NT2/D1 (cell line): Measurements from ENCODE around the gene GAR1.
A peak's percentile ranks its signal among the peaks of the same experiment; 100 is the strongest.

Experiments used
- DNase-seq: peaks from one replicate; pipeline ENCODE4 v3.0.0-alpha.2; 2011; ENCODE audit warnings: low read depth, low spot score
- H3K27me3 ChIP-seq: 2 replicates; pipeline ENCODE4 v1.6.0; 2011; ENCODE audit warnings: mild to moderate bottlenecking; ENCODE audit not compliant: insufficient read length, insufficient read depth
- H3K36me3 ChIP-seq: 2 replicates; pipeline ENCODE4 v1.6.1; 2011; ENCODE audit warnings: mild to moderate bottlenecking, low read length, mixed read lengths; ENCODE audit not compliant: insufficient read depth, insufficient read length
- H3K4me1 ChIP-seq: 2 replicates; pipeline ENCODE4 v1.5.1; 2011; ENCODE audit not compliant: insufficient read depth, insufficient read length
- H3K4me3 ChIP-seq: 2 replicates; pipeline ENCODE4 v1.5.1; 2011; ENCODE audit warnings: low read depth; ENCODE audit not compliant: insufficient read length
- H3K9ac ChIP-seq: 2 replicates; pipeline ENCODE4 v1.6.0; 2011; ENCODE audit warnings: low read depth; ENCODE audit not compliant: insufficient read length
- H3K9me3 ChIP-seq: 2 replicates; pipeline ENCODE4 v1.5.1; 2011; ENCODE audit warnings: mild to moderate bottlenecking, low read length; ENCODE audit not compliant: insufficient read depth
- SUZ12 ChIP-seq: IDR thresholded peaks from 2 replicates; pipeline ENCODE4 v1.6.1; 2011; ENCODE audit not compliant: insufficient read length, insufficient read depth; ENCODE audit errors: extremely low read depth
- YY1 ChIP-seq: IDR thresholded peaks from 2 replicates; pipeline ENCODE4 v1.6.1; 2011; ENCODE audit not compliant: insufficient read length, insufficient read depth
- ZNF274 ChIP-seq: IDR thresholded peaks from 2 replicates; pipeline ENCODE4 v1.6.1; 2011; ENCODE audit warnings: mild to moderate bottlenecking, low read depth, low read length

Gene GAR1

GRCh38 chr4:109801895-109802319 is 13.7 kb upstream of the GAR1 start, which contains the start of gene CFI:
Gene CFI (minus strand): TSS chr4:109801999. CDS start chr4:109801971, 28 bp downstream.
- TF ChIP-seq ZNF274 (no peak), SUZ12 (no peak)
- Histone ChIP-seq H3K9ac (no peak within 1 kb of the TSS), H3K36me3 (no peaks in the 10 kb centered on the region), H3K4me1 (peaks cover 2% of the 10 kb centered on the region), H3K27me3 (no peaks in the 10 kb centered on the region), H3K9me3 (no peaks in the 10 kb centered on the region), H3K4me3 (no peak within 1 kb of the TSS)
- DNase-seq: no peak

DNA sequence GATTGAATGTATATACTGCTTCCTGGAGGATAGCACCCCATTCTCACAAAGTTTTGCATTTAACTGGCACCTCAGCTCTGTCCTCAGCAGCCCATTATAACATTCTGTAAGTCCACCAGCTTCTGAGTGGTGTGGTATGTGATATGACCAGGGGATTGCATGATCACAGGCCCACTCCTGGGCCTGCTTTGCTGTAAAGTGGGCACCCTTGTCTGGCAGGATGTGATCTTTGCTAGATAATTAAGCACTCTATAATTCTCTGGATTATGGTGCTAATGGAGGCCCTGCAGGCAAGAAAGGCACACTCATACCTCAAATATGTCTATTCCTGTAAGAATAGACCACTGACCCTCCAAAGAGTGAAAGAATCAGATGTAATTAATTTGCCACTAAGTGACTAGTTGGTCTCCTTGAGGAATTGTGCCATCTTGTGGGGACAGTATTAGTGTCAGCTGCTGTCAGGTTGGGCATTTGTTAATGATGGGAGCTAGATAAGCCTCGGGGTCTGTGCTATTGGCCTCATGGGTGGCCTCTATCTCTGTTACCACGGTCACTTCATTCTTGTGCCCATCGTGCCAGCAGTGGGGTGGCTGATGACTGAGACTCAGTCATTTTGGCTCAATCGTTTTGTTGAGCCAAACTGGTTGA is 11.5 kb upstream of the GAR1 start:
- no peak for DNase-seq
- Histone ChIP-seq H3K9ac (no peak overlapping the region), H3K27me3 (no peaks in the 10 kb centered on the region), H3K9me3 (no peaks in the 10 kb centered on the region), H3K4me1 (peaks cover 2% of the 10 kb centered on the region), H3K4me3 (no peak overlapping the region), H3K36me3 (no peaks in the 10 kb centered on the region)
- TF ChIP-seq SUZ12 (no peak), ZNF274 (no peak)

- no peak overlapping the region for H3K4me3 ChIP-seq
- H3K4me1 ChIP-seq: no peaks in the 10 kb centered on the region
- H3K9ac ChIP-seq: no peak overlapping the region
- no peaks in the 10 kb centered on the region for H3K9me3 ChIP-seq
- DNase-seq: no peak
- H3K27me3 ChIP-seq: no peaks in the 10 kb centered on the region
- TF ChIP-seq YY1 (no peak), ZNF274 (no peak), SUZ12 (no peak)
- no peaks in the 10 kb centered on the region for H3K36me3 ChIP-seq
Observed at GRCh38 chr4:109809655-109810054, 5.9 kb upstream of the GAR1 start.

DNA sequence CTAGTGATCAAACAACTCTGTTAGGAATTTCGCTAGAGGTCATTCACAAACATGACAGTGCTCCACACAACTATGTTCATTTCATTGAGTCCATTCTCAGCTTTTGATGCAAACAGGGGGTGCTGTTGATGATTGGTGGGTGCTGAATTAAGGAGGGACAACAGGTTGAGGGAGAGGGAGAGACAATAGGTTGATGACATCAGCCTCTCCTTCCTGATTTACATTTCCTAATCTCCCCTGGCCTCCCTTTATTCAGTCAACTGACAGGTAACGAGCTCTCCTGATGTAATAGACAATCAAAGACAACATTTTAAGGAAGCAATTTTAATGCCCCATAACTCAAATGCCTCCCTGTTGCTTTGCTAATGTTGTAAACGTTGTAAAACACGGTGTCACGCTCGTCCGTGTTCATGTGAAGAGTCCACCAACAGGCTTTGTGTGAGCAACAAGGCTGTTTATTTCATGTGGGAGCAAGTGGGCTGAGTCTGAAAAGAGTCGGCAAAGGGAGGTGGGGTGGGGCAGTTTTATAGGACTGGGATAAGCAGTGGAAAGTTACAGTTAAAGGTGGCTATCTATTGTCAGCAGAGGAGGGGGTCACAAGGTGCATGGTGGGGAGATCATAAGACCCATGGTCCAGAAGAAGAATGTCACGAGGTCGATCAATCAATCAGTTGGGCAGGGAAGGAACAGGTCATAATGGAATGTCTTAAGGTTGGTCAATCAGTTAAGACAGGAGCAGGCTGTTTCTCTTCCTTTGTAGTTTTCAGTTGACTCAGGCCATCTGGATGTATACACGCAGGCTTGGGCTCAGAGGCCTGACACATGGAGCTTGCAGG is 4.8 kb upstream of the GAR1 start:
- Histone ChIP-seq H3K9me3 (no peaks in the 10 kb centered on the region), H3K4me1 (no peaks in the 10 kb centered on the region), H3K27me3 (no peaks in the 10 kb centered on the region), H3K9ac (no peak overlapping the region), H3K4me3 (no peak overlapping the region), H3K36me3 (no peaks in the 10 kb centered on the region)
- TF ChIP-seq SUZ12: no peak
- no peak for TF ChIP-seq ZNF274
- TF ChIP-seq YY1: no peak
- DNase-seq: peak; percentile 51

- Histone ChIP-seq H3K4me1 (no peaks in the 10 kb centered on the region), H3K4me3 (no peak overlapping the region), H3K36me3 (peaks cover 2% of the 10 kb centered on the region), H3K9ac (no peak overlapping the region), H3K9me3 (no peaks in the 10 kb centered on the region), H3K27me3 (no peaks in the 10 kb centered on the region)
- no peak for DNase-seq
- no peak for TF ChIP-seq YY1
- no peak for TF ChIP-seq ZNF274
- no peak for TF ChIP-seq SUZ12
Observed at GRCh38 chr4:109811707-109812106, 3.9 kb upstream of the GAR1 start.

DNA sequence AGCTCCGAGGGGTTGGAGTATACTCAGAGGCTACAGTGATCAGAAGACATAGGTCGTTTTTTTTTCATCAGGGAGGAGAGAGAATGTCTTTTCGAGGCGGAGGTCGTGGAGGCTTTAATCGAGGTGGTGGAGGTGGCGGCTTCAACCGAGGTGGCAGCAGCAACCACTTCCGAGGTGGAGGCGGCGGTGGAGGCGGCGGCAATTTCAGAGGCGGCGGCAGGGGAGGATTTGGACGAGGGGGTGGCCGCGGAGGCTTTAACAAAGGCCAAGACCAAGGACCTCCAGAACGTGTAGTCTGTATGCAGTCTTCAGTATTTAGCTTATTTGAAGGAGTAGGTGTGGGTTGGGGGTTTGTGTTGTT is 500 bp downstream of the GAR1 start:
- DNase-seq: no peak
- Histone ChIP-seq H3K4me3 (peak overlapping the region; percentile 97), H3K4me1 (no peaks in the 10 kb centered on the region), H3K27me3 (no peaks in the 10 kb centered on the region), H3K9me3 (no peaks in the 10 kb centered on the region), H3K9ac (peak overlapping the region; percentile 95), H3K36me3 (peaks cover 38% of the 10 kb centered on the region)
- TF ChIP-seq SUZ12 (no peak), ZNF274 (no peak), YY1 (no peak)

DNA sequence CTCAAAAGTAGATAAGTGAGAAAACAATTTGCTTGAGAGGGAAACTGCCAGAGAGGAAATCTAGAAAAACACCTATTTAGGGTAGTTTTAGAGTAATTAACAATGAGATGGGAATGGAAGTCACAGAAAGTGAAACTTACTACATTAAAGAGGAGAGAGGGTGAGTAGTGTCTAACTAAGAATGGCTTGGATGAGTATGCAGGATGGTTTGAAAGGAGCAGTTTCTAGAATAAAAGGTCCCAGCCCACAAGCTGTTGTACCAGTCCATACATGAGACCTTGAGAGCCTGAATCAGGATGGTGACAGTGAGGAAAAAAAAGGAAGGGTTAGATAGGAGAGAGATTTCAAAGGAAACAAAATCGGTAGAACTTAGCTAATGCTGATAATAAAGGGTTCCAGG is 1.3 kb downstream of the GAR1 start:
- TF ChIP-seq ZNF274: no peak
- no peak for TF ChIP-seq YY1
- TF ChIP-seq SUZ12: no peak
- Histone ChIP-seq H3K4me3 (peak overlapping the region; percentile 97), H3K9me3 (no peaks in the 10 kb centered on the region), H3K27me3 (no peaks in the 10 kb centered on the region), H3K36me3 (peaks cover 40% of the 10 kb centered on the region), H3K9ac (peak overlapping the region; percentile 95), H3K4me1 (no peaks in the 10 kb centered on the region)
- no peak for DNase-seq
